ENCODE results near the gene DDX41. TPM values are rescaled to one million over a fixed set of nuclear protein-coding genes. Genes with fewer than 3 reads are reported as not detected.
"Not testable (repeated sequence)": the region's sequence is repeated elsewhere in the genome, so short reads cannot be mapped to it uniquely, and the experiment has no call there.

DDX41 gene
- polyA plus RNA-seq (2011; rRNA removed), result 71.8 and 96.0 TPM in 2 replicates
- 58.0 and 71.2 TPM in 2 replicates for polyA minus RNA-seq (2011; rRNA and poly(A)+ RNA removed)

- ChIA-PET CTCF (interaction anchor here (1.3 to 5.2 kb wide), 2 partner anchors 15 to 90 kb away, joined by 3 to 40 read pairs; no protein-coding TSS in a partner anchor), POLR2A (interaction anchor here (0.6 to 2.7 kb wide), 12 partner anchors 9 to 188 kb away, joined by 3 to 20 read pairs (median 5); partner anchors contain the start of genes PDLIM7 and TMED9)
- peak; percentile 98 for DNase-seq (ENCODE audit: low read depth, low spot score)
- Histone ChIP-seq H3K27ac (ENCODE audit: low read depth, low read length) (peak within 1 kb of the TSS; percentile 85), H3K27me3 (ENCODE audit: control insufficient read depth, insufficient read depth, low read length) (no peaks in the 10 kb centered on the region), H3K4me3 (ENCODE audit: low read depth, low read length) (peak within 1 kb of the TSS; percentile 97), H3K9me3 (ENCODE audit: control insufficient read depth, insufficient read depth, low read length) (no peaks in the 10 kb centered on the region)
- TF ChIP-seq, protein P1, sequence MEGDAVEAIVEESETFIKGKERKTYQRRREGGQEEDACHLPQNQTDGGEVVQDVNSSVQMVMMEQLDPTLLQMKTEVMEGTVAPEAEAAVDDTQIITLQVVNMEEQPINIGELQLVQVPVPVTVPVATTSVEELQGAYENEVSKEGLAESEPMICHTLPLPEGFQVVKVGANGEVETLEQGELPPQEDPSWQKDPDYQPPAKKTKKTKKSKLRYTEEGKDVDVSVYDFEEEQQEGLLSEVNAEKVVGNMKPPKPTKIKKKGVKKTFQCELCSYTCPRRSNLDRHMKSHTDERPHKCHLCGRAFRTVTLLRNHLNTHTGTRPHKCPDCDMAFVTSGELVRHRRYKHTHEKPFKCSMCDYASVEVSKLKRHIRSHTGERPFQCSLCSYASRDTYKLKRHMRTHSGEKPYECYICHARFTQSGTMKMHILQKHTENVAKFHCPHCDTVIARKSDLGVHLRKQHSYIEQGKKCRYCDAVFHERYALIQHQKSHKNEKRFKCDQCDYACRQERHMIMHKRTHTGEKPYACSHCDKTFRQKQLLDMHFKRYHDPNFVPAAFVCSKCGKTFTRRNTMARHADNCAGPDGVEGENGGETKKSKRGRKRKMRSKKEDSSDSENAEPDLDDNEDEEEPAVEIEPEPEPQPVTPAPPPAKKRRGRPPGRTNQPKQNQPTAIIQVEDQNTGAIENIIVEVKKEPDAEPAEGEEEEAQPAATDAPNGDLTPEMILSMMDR (IDR thresholded peaks at IDR 0.05; ENCODE audit: low read depth, low read length), result 0 out of 2 replicates have a peak, but pooled peaks have one; percentile 11
These were observed at the start of gene DDX41 for GRCh38 chr5:177516601-177517568. Gene DDX41, minus strand, starts transcription at chr5:177516961. Its CDS starts 16 bp downstream, at chr5:177516945.

GRCh38 chr5:177565046-177565445, 48.3 kb upstream of the DDX41 start:
- POLR2A ChIA-PET, result interaction anchor here (0.9 kb wide), 1 partner anchor 27 kb away, joined by 3 read pairs; no protein-coding TSS in a partner anchor
- TF ChIP-seq, protein P1 (IDR thresholded peaks at IDR 0.05; ENCODE audit: low read depth, low read length), result no peak
- CTCF ChIA-PET, result no interaction called here
- no peak for DNase-seq (ENCODE audit: low read depth, low spot score)
- Histone ChIP-seq H3K27ac (ENCODE audit: low read depth, low read length) (no peak overlapping the region), H3K9me3 (ENCODE audit: control insufficient read depth, insufficient read depth, low read length) (no peaks in the 10 kb centered on the region), H3K27me3 (ENCODE audit: control insufficient read depth, insufficient read depth, low read length) (peaks cover 11% of the 10 kb centered on the region), H3K4me3 (ENCODE audit: low read depth, low read length) (no peak overlapping the region)

DNA sequence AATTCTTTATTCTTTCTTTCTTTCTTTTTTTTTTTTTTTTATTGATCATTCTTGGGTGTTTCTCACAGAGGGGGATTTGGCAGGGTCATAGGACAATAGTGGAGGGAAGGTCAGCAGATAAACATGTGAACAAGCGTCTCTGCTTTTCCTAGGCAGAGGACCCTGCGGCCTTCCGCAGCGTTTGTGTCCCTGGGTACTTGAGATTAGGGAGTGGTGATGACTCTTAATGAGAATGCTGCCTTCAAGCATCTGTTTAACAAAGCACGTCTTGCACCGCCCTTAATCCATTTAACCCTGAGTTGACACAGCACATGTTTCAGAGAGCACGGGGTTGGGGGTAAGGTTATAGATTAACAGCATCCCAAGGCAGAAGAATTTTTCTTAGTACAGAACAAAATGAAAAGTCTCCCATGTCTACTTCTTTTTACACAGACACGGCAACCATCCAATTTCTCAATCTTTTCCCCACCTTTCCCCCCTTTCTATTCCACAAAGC, 42.7 kb upstream of the DDX41 start:
- H3K4me3 ChIP-seq (ENCODE audit: low read depth, low read length); H3K9me3 ChIP-seq (ENCODE audit: control insufficient read depth, insufficient read depth, low read length); H3K27me3 ChIP-seq (ENCODE audit: control insufficient read depth, insufficient read depth, low read length); H3K27ac ChIP-seq (ENCODE audit: low read depth, low read length); POLR2A ChIA-PET; CTCF ChIA-PET; DNase-seq (ENCODE audit: low read depth, low spot score): not testable (repeated sequence)

- POLR2A ChIA-PET, result no interaction called here
- Histone ChIP-seq H3K27ac (ENCODE audit: low read depth, low read length) (no peak overlapping the region), H3K27me3 (ENCODE audit: control insufficient read depth, insufficient read depth, low read length) (peaks cover 4% of the 10 kb centered on the region), H3K4me3 (ENCODE audit: low read depth, low read length) (no peak overlapping the region), H3K9me3 (ENCODE audit: control insufficient read depth, insufficient read depth, low read length) (no peaks in the 10 kb centered on the region; the same call in 1 of the 2 replicates)
- DNase-seq (ENCODE audit: low read depth, low spot score), result no peak
- TF ChIP-seq, protein P1 (IDR thresholded peaks at IDR 0.05; ENCODE audit: low read depth, low read length), result no peak
- CTCF ChIA-PET, result no interaction called here
These were observed 41.0 kb upstream of the DDX41 start for GRCh38 chr5:177557796-177558195.

DNA sequence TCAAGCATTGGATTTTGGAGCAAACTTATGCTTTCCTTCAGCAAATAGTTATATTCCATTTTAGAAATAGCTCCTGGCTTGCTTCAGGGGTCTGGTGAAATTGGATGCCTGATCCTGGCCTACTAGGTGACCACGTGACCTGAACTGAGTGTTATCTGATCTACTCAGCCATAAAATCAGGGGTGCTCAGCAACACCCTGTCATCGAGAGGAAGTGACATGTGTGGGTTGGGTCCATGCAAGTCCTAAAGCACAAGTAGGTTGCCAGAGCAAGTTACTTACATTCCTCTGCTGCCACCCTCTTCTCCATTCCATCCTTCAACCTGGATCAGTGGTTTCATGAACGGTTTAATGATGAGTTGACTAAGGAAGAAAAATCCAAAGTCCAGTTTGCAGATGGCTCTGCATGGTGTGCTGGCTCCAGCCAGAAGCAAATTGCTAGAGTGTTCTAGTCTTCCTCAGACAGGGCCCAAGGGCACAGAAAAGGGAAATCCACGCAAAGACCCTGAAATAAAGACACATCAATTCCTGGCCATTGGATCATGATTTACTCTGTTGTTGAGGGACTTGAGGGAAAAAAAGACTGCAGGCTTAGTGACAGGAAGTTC, 40.4 kb upstream of the DDX41 start:
- Histone ChIP-seq H3K27me3 (ENCODE audit: control insufficient read depth, insufficient read depth, low read length) (peaks cover 4% of the 10 kb centered on the region), H3K27ac (ENCODE audit: low read depth, low read length) (no peak overlapping the region), H3K9me3 (ENCODE audit: control insufficient read depth, insufficient read depth, low read length) (no peaks in the 10 kb centered on the region; the same call in 1 of the 2 replicates), H3K4me3 (ENCODE audit: low read depth, low read length) (no peak overlapping the region)
- ChIA-PET POLR2A (no interaction called here), CTCF (no interaction called here)
- TF ChIP-seq, protein P1 (IDR thresholded peaks at IDR 0.05; ENCODE audit: low read depth, low read length), result no peak
- no peak for DNase-seq (ENCODE audit: low read depth, low spot score)

Measured in AG04450 (cell line).